Measurements from ENCODE around the gene STAG2.

- no peak for TF ChIP-seq CTCF (IDR thresholded peaks at IDR 0.05)
- TF ChIP-seq EZH2 (IDR thresholded peaks at IDR 0.05) = no peak
Measured at GRCh38 chrX:123986377-123986776, 24.9 kb downstream of the STAG2 start.

Data from neural progenitor cell (in vitro differentiated cells).